ENCODE measurements around the gene HOXA2.

Gene HOXA2

GRCh38 chr7:27051451-27051850 is 51.0 kb downstream of the HOXA2 start:
- no peak for TF ChIP-seq CTCF (conservative IDR thresholded peaks at IDR 0.05; ENCODE audit: low read length)
- no peak overlapping the region for H3K4me3 ChIP-seq (ENCODE audit: low read length)
- no peak for DNase-seq (ENCODE audit: low read depth)

Data from AG10803 (cell line).